Epidermal melanocyte (primary cell): ENCODE measurements around the gene AGAP1.

ENCODE experiments used
- DNase-seq: peaks from one replicate; pipeline ENCODE4 v3.0.0; 2011; ENCODE audit warnings: low spot score; ENCODE audit not compliant: insufficient read length

Gene AGAP1

DNA sequence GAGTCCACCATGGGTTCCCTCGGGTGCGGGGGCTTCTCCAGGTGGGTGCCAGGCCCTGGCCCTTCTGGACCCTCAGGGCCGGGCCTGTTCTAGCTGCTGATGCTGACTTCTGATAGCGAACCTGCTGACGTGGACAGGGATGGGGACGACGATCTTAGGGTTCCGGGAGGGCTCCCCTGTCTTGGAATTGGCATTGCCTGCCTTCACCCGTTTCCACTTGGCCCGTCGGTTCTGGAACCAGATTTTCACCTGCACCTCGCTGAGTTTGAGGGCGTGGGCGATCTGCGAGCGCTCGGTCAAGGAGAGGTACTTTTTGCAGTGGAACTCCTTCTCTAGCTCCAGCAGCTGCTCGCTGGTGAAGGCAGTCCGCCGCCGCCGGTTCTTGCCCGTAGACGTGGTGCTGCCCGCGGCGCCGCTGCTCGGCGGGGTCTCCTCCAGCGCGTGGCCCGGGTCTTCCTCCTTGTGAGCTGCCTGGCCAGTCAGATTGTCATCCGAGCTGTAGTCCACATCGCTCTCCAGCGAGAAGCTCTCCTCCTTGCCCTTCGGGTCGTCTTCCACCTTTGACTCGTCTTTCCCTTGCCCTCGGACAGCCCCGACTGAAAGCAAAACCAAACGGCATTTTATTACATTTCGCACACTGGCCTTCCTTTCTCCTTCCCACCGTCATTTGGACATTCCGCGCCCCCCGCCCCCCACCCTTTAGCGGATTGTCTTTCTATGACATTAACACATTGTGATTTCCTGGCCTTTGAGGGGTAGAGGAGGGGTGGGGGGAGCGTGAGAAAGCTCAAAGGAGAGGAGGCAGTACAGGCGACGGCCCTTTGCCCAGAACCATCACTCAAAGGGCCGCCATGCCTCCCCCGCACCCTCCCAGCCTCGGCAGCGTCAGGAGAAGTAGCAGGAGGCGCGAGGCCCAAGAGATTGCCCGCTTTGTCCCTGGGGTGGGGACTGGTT lies 672.3 kb downstream of the AGAP1 start:
- DNase-seq, result no peak

DNA sequence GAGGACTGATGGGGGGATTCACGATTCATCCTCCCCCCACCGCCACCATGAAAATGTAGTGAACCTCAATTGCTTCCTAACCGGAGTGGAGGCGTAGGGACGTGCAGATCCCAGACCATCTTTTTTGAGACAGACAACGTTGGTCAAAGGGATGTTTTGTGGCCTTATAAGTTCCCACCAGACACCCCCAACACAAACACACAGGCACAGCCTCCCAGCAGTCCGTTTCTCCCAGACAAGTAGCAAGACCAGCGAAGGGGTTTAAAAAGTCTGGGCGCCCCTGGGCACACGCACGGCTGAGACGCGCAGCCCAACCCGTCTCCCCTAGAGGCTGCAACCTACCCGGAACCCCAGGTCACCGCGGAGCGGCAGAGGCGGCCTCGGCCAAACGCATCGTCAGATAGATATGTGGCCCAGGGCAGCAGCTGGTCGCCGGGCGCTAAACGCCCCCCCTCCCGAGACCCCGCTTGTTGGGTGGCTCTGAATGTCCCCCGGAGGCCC lies 673.0 kb downstream of the AGAP1 start:
- no peak for DNase-seq

DNA sequence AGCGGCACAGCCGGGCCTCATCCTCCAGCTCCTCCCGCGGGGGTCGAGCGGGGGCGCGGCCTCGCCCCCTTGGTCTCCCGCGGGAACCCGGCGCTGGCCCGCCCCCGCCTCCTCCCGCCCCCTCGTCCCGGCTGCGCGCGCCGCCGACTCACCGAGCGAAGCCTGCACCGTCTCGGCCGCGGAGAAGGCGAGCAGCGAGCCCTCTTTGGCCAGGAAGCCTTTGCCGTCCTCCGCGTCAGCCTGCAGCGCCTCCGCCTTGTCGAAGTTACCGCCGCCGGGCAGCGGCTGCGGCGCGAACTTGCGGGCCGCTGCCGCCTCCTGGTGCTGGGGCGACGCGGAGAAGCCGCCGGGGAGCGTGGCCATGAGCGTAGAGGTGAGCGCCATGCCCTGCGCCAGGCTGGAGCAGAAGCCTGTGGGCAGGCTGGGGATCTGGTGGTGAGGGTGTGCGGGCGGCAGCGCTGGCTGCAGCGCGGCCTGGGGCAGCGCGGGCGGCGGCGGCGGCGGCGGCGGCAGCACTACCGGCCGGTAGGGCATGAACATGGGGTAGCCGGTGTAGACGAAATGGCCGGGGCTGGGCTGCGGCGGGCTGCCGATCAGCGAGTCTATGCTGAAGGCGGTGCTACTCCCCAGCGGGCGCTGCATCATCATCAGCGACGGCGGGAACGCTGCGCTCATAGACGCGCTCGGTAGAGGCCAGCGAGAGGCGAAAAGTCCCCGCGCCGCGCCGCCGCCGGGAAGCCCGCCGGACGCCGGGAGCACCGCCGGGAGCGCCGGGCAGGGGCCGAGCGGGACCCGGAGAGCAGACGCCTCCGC lies 673.7 kb downstream of the AGAP1 start:
- no peak for DNase-seq

DNA sequence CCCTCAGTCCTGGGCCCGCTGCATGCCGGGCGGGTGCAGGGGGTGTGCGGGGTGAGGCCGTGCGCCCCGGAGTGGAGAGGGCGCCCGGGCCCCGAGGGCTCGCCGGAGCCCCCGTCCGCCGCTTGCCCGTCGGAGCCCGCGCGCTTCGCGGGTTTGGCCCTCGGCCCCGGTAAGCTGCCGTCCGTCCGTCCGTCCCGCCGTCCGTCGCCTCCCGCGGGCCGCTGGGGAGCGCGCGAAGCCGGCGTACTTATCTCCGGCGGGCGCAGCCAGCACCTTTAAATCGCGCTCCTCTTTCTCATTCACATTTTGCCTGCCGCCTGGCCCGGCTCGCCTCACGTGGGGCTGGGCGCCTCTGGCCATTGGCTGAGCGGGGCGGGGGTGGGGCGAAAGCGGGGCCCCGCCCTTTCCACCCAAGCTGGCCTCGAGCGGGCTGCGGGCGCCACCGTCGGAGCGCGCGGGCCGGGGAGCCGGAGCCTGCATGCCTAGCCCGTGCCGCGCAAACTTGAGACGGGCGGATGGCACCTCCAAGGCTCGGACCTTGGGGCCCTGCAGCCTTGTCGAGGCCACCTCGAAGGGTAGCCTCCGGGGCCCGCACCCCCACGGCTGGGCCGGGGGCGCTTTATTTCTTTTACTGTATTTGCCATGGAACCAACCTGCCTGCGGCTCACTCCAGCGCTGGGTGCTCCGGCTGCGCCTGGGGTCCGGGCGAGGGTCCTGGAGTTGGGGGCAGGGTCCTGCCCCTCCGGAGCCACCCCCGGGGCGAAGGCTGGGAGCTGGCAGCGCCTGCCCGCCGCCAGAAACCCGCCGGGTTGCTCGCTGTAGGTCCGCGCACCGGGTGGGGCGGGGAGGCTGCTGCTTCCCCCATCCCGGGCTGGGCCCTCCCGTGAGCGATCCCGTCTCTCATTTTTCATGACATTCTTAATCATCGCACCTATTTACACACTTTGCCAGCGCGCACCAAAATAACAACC lies 674.6 kb downstream of the AGAP1 start, which contains the start of gene GBX2:
Gene GBX2 (minus strand): TSS at position 277 of the 971 bp plus-strand sequence. CDS start 415 bp downstream, outside the sequence.
- DNase-seq, result no peak

DNA sequence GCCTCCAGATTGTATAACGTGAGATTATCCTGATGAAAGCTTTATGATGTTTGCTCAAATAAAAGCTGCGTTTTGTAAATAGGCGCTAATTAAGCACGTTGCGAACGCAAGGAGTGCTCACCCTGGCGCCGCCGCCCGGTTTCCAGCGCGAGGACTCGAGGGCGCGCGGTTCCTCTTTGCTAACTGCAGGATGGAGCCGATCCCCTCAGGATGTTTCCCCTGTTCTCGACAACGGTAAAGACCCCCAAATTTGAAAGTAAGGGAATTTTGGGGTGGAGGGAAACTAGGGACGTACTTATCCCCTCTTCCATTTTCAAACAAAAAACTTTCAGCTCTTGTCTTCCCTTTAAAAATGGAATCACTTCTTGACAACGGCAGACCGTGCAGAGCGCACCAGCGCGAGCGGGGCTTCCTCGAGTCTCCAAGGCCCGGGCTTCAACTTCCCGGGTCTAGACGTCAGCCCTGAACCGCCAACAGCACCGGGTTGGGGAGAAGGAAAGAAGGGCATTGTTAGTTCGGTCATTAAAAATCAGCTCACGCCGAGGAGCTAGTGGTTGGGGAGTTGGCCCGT lies 675.4 kb downstream of the AGAP1 start:
- DNase-seq, result no peak

DNA sequence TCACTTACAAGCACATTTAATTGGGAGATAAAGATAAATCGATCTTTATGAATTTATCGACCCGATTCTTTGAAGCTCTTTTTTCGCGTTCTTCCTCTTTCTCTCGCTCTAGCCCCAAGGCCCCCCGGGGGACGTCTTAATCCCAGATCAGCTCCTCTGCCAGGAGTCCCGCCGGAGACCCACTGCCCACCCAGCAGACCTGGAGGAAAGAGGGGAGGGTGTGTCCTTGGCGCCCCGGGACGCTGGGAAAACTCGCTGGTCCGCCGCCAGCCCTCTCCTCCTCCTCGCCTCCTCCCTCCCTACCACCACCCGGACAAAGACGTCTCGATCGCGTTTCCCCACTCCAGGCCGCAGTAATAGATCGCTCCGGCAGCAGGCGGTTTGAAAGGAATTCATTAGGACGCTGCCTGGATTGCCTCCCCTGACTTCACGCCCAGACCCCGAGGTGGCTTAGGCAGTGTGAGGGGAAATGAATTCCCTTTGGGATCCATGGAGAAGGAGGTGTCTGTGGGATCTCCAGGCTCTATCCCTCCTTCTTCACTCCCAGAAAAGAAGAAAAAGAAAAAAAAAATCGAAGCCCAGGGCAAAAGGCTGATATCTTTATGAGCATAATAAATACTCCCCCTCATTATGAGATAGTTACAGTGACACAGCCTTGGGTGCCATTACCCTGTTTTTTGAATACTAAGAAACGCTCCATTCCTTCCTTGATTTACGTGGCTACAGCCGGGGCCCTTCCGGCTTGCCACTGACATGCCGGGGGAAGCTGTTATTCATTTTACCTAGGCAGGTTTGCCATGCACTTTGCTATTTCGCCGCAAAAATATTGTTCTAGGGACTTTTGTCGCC lies 676.1 kb downstream of the AGAP1 start:
- no peak for DNase-seq

DNA sequence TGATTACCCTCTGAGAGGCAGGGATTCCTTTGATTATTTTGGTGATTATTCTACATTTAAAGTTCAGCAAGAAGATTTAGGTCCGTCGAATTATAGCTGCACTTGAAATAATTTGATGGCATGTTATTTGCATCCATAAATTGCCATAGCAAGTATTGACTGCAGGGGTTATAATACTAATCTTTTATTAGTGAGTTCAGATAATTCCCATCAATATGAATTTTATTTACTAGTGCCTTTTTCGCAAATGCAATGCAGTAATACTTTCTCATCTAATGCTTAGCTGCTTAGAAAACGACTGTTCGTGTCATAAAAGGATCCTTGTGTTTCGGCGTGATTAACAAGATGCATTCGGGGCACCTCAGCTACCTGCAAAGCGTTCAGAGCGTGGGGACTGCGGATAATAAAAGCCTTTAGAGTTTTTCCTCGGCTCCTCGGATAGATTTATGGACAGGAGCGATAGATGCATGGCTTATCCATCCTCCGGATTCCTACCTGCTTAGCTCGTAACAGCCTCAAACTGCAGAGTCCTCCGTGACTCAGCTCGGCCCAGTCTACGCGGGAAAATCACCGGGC lies 676.8 kb downstream of the AGAP1 start:
- no peak for DNase-seq

DNA sequence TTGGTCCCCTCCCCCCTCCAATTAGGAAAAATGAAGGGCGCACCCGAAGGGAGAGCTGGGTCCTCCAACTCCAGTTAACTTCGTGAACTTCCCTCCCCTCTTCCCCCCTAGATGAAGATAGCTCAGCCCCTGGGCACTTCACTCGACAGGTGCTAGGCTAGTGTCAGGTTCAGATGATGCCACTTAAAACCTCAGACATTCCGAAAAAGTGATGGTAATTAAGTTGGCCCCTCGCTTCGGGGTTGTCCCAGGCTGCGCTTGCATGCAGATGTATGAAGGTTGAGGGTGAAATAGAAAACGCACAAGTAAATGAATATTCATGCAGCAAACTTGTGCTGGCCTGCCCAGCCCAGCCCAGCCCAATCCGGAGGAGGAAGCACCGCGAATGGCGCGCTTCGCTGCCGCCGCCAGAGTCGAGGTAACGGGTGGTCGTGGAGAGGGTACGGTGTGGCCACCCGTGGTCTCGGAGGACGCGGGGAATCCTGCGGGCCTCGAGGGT lies 677.4 kb downstream of the AGAP1 start:
- no peak for DNase-seq

DNA sequence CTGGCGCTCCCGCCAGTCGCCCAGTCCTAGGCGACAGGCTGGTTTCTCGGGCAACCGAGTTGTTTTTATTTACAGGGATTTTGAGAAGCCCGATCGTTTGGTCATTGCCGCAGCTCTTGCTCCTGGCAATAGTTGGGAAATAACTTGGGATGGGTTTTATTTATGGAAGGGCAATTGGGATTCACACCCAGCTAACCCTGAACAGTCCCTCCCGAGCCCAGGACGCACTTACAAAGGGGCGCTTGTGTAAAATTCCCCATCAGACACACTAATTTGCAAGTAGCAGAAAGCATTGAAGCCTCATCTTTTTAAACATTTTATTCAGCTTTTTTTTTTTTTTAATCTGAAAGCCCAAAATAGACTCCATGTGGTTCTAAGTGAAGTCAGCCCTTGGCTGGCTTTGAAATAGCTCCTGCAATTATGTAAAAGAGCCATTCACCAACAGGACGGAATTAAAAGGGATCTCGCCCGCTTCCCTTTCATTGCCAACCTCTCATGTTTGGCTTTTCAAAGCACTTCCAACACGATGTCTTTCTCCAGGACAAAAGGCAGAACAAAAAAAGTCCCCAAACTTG lies 677.9 kb downstream of the AGAP1 start:
- DNase-seq, result peak; percentile 88

DNA sequence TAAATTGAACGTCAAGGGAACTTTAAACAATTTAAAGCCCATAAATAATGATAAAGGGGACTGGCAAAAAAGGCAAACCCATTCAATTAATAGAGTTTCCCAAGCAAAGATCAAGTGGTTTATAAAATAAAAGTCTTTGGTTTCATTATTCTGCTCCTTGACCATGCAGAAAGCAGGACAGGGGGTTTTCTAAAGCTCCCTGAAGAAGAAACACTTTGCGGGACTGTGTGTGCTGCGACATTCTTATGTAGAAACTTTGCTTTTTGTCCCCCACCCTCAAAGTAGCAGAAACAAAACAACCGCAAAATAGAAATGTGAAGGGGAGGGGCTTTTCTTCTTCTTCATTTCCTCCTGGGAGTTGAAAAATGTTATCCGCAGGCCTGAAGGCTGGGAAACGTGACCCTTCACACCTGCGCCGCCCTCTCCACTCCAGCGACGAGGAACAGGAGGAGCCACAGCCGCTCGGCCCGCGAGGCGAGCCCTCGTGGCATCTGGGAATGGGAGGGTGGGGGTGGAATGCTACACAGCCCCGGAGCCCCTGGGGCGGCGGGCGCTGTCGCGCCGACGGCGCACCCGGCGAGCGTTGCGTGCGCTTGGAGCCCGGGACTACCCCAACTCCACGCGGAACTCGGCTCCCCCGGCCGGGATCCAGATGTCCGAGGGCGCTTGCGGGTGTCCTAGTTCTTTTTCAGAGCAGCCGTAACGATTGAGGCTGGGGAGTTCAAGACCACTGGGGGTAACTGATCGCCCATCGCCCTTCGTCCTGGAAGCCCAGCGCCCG lies 678.6 kb downstream of the AGAP1 start:
- no peak for DNase-seq

DNA sequence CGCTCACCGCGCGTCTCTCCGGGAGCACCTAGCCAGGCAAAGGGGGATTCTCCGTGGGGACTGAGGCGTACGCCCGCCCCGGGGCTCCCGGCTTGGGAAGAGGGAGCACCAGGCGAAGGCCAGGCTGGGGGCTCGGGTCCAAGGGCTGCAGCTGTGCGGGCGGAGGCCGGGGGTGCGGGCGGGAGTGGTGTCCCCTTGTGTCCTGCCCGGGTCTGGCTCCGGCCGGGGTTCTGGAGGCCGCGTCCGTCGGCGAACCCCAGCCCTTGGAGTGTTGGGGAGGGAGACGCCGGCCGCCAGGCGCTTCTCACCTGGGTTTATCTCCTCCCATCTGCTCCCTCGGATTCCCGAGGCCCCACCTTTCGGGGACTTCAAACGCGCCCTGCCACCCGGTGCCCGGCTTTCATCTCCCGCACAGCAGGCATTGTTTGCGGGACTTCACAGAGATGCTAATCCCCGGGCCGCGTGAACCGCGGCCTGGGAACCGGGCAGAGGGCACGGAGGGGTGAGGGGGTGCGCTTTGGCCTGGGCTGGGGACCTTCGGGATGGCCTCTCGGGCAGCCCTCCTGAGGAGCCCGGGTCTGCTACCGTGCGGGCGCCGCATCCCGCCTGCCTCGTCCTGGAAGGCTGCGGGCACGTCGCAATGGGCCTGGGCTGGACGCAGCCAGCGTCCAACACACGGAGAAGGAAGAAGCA lies 679.3 kb downstream of the AGAP1 start:
- no peak for DNase-seq

DNA sequence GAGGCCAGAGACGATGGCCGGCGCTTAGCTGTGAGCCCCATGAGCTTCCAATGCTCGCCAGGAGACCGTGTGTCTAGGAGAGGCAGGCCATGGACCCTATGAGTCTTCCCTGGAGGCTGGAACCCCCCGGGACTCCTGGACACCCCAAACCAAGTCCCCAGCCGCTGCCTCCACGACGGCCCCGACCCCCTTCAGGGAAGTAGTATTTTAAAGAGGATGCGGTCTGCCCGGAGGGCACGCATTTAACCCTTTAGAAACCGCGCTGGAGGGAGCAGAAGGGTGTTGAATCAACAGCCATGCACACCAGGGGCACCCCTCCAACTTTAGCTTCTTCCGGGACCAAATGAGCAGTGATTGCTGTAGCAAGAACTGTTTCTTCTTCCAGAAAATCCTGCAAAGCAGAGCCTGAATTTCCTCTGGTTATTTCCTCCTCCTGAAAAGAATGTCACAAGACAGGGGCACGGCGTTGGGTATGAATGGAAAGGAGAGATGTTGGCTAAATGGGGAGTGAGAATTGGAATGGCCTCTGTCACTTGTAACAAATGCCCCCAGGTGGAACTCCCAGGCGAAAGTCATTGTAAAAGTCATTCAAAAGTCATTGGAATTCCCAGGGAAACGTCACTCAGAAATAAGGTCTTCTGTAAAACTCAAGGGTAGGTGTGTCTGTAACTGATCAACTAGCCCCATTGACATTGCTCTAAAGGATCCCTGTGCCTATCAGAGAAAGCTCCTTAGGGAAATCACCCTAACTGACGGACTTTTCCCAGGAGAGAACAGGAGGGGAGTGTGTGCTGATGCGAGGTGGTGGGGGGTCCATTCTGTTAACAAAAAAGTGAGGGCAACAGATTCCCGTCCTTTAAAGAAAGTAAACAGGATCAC lies 680.1 kb downstream of the AGAP1 start:
- no peak for DNase-seq

DNA sequence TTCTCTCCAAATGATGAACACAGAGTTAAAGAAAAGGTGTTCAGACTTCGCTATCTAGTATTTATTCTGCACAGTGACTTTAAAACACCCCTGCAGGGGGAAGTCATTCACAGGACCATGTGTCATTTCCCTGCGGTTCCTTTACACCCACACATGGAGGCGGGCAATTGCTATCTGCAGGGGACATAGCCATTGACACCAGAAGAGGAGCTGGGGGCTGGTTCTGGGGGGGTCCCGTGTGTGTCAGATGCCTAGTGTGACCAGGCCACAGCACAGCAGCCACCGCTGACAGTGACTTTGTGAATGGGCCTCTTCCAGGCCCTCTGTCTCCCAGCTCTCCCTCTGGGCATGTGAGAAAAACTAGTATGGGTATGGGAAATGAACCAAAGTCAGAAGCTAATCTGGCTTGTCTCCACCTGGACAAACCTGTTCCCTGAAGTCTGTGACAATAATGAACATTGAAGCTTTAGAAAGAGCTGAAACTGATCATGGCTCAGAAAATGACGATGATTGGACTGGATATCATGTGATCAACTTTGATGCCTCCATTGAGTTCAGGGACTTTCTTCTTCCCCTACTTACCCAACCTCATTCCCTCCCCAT lies 681.8 kb downstream of the AGAP1 start:
- no peak for DNase-seq

DNA sequence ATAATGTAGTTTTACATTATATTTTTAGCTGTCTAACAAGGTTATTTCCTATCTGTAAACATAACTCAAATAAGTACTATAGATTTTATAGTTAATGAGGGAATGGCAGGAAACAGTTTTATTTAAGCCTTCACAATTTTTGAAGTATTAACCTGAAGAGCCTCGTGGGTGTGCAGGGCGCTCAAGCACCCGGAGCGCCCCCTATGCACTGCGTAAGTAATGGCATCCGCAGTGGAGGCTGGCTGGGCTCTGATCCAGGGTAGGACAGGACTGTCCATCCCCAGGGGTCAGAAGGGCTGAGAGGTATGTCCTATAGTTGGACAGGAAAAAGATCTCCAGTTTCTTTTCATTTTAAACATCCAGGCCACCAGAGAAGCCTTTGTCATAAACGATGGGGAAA lies 682.6 kb downstream of the AGAP1 start:
- DNase-seq, result peak; percentile 15

DNA sequence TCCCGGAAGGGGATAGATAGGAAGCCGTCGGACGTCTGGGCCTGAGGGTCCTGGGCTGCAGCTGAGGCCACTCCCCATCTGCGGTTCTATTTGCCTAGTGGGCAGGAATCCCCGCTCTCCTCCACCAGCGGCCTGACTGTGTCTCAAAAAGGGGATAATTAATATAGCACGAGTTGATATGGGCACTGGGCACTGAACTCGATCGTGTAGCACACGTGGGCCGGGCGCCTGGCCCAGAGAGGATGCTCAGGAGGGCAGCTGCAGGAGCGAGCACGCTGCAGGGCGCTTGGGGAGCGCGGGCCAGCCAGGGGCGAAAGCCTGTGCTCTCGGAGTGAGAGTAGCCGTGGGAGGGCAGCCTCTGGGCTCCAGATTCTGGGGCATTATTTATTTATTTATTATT lies 683.1 kb downstream of the AGAP1 start:
- DNase-seq, result no peak

DNA sequence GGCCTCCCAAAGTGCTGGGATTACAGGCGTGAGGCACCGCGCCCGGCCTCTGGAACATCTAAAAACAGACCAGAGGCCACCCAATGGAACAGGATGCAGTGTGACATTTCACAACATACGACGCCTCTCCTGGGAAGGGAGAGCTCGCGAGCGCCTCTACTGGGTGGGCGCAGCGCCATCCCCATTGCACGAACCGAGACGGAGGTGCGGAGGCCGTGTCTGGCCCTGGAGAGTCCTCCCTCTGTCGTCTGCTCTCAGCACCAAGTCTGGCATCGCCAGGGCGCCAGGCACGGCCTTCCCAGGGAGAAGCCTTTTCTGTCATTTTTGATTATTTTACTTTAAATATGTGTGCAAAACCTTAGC lies 683.7 kb downstream of the AGAP1 start:
- peak; percentile 25 for DNase-seq
